ENCODE results near the gene ARMC7. TPM values are rescaled to one million over a fixed set of nuclear protein-coding genes. Genes with fewer than 3 reads are reported as not detected.

ARMC7 gene
- total and polyA plus RNA-seq, 2 of the 13 experiments (the other 11 are each of a cell fraction or from before 2014, with no cell fraction given): 3.9 to 4.2 TPM

GRCh38 chr17:75153780-75154194, 44.0 kb downstream of the ARMC7 start (continued):
- peak; percentile 25; the same call in 1 of the 2 replicates for TF ChIP-seq ZNF281 (CRISPR knock-in tag; IDR thresholded peaks at IDR 0.05; ENCODE audit: borderline replicate concordance)
- no peak for TF ChIP-seq SP1 (IDR thresholded peaks at IDR 0.05)
- 0 out of 2 replicates have a peak, but pooled peaks have one; percentile 12 for TF ChIP-seq SP1 (CRISPR knock-in tag; IDR thresholded peaks at IDR 0.05)
- no peak for TF ChIP-seq SETDB1 (CRISPR knock-in tag; IDR thresholded peaks at IDR 0.05; ENCODE audit: borderline replicate concordance)
- TF ChIP-seq SRSF9 (IDR thresholded peaks at IDR 0.05; ENCODE audit: borderline replicate concordance, insufficient read depth, low read depth, low read length, poor library complexity, severe bottlenecking): no peak
- TF ChIP-seq ZNF703 (CRISPR knock-in tag; IDR thresholded peaks at IDR 0.05; ENCODE audit: borderline replicate concordance): 0 out of 2 replicates have a peak, but pooled peaks have one; percentile 47

- Histone ChIP-seq H3K4me1 (ENCODE audit: insufficient read depth, low read length) (peaks cover 54% of the 10 kb centered on the region), H3K36me3 (replicated peaks in 1 of 2; ENCODE audit: control insufficient read depth in 1 of 2, insufficient read depth in 2 of 2, low read length in 2 of 2) (no peaks in the 10 kb centered on the region), H2AFZ (ENCODE audit: low read length) (peak within 1 kb of the TSS; percentile 87), H3K9ac (ENCODE audit: insufficient read depth, low read depth, low read length) (peak within 1 kb of the TSS; percentile 92), H3K27me3 (ENCODE audit: control insufficient read depth in 1 of 2, insufficient read depth in 2 of 2, low read length in 2 of 2) (no peaks in the 10 kb centered on the region; a peak in 1 of 5 replicates), H4K20me1 (ENCODE audit: insufficient read depth, low read length) (no peaks in the 10 kb centered on the region; the same call in 1 of the 2 replicates), H3K27ac (ENCODE audit: extremely low read length, insufficient read depth, low read length) (peak within 1 kb of the TSS; percentile 76), H3K4me2 (ENCODE audit: low read depth, low read length) (peak within 1 kb of the TSS; percentile 96), H3K79me2 (ENCODE audit: insufficient read depth, low read length) (peaks cover 47% of the 10 kb centered on the region), H3K9me3 (ENCODE audit: low read length) (no peaks in the 10 kb centered on the region), H3K4me3 (replicated peaks in 1 of 3; ENCODE audit: insufficient read depth in 1 of 3, low read depth in 2 of 3, low read length in 3 of 3) (peak within 1 kb of the TSS; percentile 85 to 99 (median 95))
- CTCF ChIA-PET (ENCODE audit: low intra/inter-chr PET ratio, low total read pairs): interaction anchor here (0.9 kb wide), 1 partner anchor 17 kb away, joined by 6 read pairs; no protein-coding TSS in a partner anchor
- DNase-seq (ENCODE audit: low spot score) (peak; percentile 99), ATAC-seq (peak; percentile 96), FAIRE-seq (peak; percentile 90)
- BruUV-seq (replicated peaks): no TSS peak
- POLR2A ChIA-PET: interaction anchor here (0.5 to 2.6 kb wide), 32 partner anchors 9 to 302 kb away, joined by 3 to 23 read pairs (median 4); partner anchors contain the start of genes ARMC7, FDXR, NT5C and NUP85
- in situ Hi-C loops (cut with HindIII; ENCODE audit: extremely low pct_ligation_motif_present, low pct_unique_long_range_greater_than_20kb): no loop called here
- WGBS (ENCODE audit: low lambda C conversion rate): 5% methylated on average over 38 of the region's 67 CpGs
- intact Hi-C loops (cut with micrococcal nuclease; ENCODE audit: unreplicated experiment): loop anchor here (5.0 kb wide), 1 partner anchor 48 kb away; no protein-coding TSS in a partner anchor
- TF ChIP-seq ZMYM4 (CRISPR knock-in tag; IDR thresholded peaks at IDR 0.05) (peak; percentile 99), SMARCC2 (IDR thresholded peaks at IDR 0.05) (no peak), BORCS8-MEF2B (CRISPR knock-in tag; IDR thresholded peaks at IDR 0.05) (peak; percentile 95), ZBTB42 (CRISPR knock-in tag; IDR thresholded peaks at IDR 0.05) (peak; percentile 88), POGZ (CRISPR knock-in tag; IDR thresholded peaks at IDR 0.05) (peak; percentile 96), THRA (CRISPR knock-in tag; IDR thresholded peaks at IDR 0.05; ENCODE audit: borderline replicate concordance) (peak; percentile 35; the same call in 1 of the 2 replicates), ZNF704 (CRISPR knock-in tag; IDR thresholded peaks at IDR 0.05; ENCODE audit: borderline replicate concordance) (peak; percentile 87)
Observed at GRCh38 chr17:75154195-75155106, 44.7 kb downstream of the ARMC7 start, which contains the start of gene JPT1. Gene JPT1 (minus strand): TSS chr17:75154512. CDS start chr17:75154397, 115 bp downstream.
